ENCODE results near the gene ENPP3. TPM values are rescaled to one million over a fixed set of nuclear protein-coding genes. Genes with fewer than 3 reads are reported as not detected.

The ENPP3 gene
- total and polyA plus RNA-seq, 8 donors: 0.31 to 13.0 (median 0.61) TPM; not detected in 2

DNA sequence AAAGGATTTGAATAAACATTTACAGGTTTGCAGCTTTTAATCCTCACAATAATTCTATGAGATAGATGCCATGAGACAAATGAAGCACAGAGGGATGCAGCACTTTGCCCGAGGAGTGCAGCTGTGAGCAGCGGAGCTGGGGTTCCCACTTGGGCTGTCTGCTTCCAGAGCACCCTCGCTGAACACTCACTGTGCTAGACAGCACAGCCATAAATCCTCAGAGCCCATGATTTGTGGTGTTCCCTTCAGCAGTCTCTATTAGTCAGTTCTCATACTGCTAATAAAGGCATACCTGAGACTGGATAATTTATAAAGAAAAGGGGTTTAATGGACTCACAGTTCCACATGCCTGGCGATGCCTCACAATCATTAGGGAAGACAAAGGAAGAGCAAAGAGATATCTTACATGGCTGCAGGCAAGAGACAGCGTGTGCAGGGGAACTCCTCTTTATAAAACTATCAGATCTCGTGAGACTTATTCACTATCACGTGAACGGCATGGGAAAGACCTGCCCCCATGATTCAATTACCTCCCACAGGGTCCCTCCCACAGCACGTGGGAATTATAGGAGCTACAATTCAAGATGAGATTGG lies 99.0 kb downstream of the ENPP3 start:
- intact Hi-C loops (cut with DNase I; ENCODE audit: low total_unique reads): no loop called here
- WGBS, 5 donors: 78 to 91% (median 86%) methylated on average over 9 of the region's 9 CpGs
- no peak overlapping the region for H3K27ac ChIP-seq
- no peak for DNase-seq
- TF ChIP-seq POLR2A (IDR thresholded peaks at IDR 0.05) (no peak), EP300 (IDR thresholded peaks at IDR 0.05) (no peak), CTCF (IDR thresholded peaks at IDR 0.05) (no peak), POLR2AphosphoS5 (IDR thresholded peaks at IDR 0.05) (no peak)
- H3K27me3 ChIP-seq: no peaks in the 10 kb centered on the region
- no peaks in the 10 kb centered on the region for H3K36me3 ChIP-seq
- H3K4me1 ChIP-seq: no peaks in the 10 kb centered on the region
- no peak overlapping the region for H3K4me3 ChIP-seq
- H3K9me3 ChIP-seq: no peaks in the 10 kb centered on the region

- intact Hi-C loops (cut with DNase I; ENCODE audit: low total_unique reads): no loop called here
- no peak for DNase-seq
- H3K4me3 ChIP-seq: no peak overlapping the region
- no peaks in the 10 kb centered on the region for H3K4me1 ChIP-seq
- 95 to 100% (median 96%) methylated on average over 1 of the region's 1 CpG for WGBS, 5 donors
- H3K9me3 ChIP-seq: no peaks in the 10 kb centered on the region
- H3K36me3 ChIP-seq: no peaks in the 10 kb centered on the region
- no peaks in the 10 kb centered on the region for H3K27me3 ChIP-seq
- no peak for TF ChIP-seq EP300 (IDR thresholded peaks at IDR 0.05)
- no peak for TF ChIP-seq POLR2AphosphoS5 (IDR thresholded peaks at IDR 0.05)
- no peak for TF ChIP-seq POLR2A (IDR thresholded peaks at IDR 0.05)
- no peak for TF ChIP-seq CTCF (IDR thresholded peaks at IDR 0.05)
- no peak overlapping the region for H3K27ac ChIP-seq
These were observed 99.7 kb downstream of the ENPP3 start for GRCh38 chr6:131736811-131737210.

DNA sequence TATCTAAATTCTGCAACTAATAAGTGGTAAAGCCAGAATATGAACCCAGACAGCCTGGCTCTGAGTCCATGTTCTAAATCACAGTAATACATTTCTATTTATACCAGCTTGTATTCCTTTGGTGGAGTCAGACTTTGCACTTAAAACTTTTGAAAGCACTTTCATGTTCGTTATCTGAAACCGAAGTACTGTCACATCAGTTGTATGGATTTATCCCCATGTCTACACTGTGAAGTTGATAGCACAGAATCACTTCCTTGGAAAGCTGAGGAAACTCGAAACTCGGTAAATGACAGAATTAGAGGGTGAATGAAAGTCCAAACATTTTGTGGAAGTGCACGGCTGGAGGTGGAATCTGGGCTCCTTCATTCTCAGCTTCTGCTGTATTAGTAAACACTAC lies 102.0 kb downstream of the ENPP3 start:
- H3K4me1 ChIP-seq: no peaks in the 10 kb centered on the region
- no peak overlapping the region for H3K27ac ChIP-seq
- no peaks in the 10 kb centered on the region for H3K27me3 ChIP-seq
- no peaks in the 10 kb centered on the region for H3K36me3 ChIP-seq
- H3K4me3 ChIP-seq: no peak overlapping the region
- DNase-seq: no peak
- 37 to 70% (median 43%) methylated on average over 5 of the region's 5 CpGs for WGBS, 5 donors
- intact Hi-C loops (cut with DNase I; ENCODE audit: low total_unique reads): no loop called here
- H3K9me3 ChIP-seq: no peaks in the 10 kb centered on the region
- TF ChIP-seq POLR2A (IDR thresholded peaks at IDR 0.05): no peak
- TF ChIP-seq EP300 (IDR thresholded peaks at IDR 0.05): no peak
- TF ChIP-seq POLR2AphosphoS5 (IDR thresholded peaks at IDR 0.05): no peak
- TF ChIP-seq CTCF (IDR thresholded peaks at IDR 0.05): no peak

DNA sequence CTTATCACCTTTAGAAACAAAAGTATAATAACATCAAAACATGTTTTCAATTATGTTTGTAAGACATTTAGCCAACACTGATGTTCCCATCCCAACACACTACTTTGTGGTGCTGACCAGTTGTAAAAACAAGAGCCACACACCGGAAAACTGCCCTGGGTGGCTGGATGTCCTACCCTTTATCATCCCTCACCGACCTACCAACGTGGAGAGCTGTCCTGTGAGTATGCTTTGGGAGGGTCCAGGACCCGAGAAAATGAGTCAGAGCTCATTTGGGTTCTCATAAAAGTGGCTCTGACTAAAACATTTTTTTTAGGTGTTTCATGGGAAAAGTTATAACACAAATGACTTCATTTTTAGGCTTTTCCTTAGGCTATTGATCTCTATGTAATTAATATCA lies 103.1 kb downstream of the ENPP3 start:
- H3K9me3 ChIP-seq: no peaks in the 10 kb centered on the region
- no peak for TF ChIP-seq POLR2AphosphoS5 (IDR thresholded peaks at IDR 0.05)
- TF ChIP-seq EP300 (IDR thresholded peaks at IDR 0.05): no peak
- no peak for TF ChIP-seq POLR2A (IDR thresholded peaks at IDR 0.05)
- no peak for TF ChIP-seq CTCF (IDR thresholded peaks at IDR 0.05)
- intact Hi-C loops (cut with DNase I; ENCODE audit: low total_unique reads): no loop called here
- H3K27ac ChIP-seq: no peak overlapping the region
- peaks cover 0 to 5% (median 0%) of the 10 kb centered on the region in 4 donors for H3K4me1 ChIP-seq
- H3K36me3 ChIP-seq: no peaks in the 10 kb centered on the region
- H3K27me3 ChIP-seq: no peaks in the 10 kb centered on the region
- H3K4me3 ChIP-seq: no peak overlapping the region
- WGBS, 5 donors: 82 to 88% (median 85%) methylated on average over 4 of the region's 4 CpGs
- no peak for DNase-seq

Data from stomach (tissue), 9 donors.